Ishikawa (cell line): ENCODE measurements around the gene GRID2.

Experiments used
- EP300 ChIP-seq: IDR thresholded peaks from 2 replicates; pipeline ENCODE4 v1.6.1; 2012; ENCODE audit warnings: borderline replicate concordance
- RAD21 ChIP-seq: IDR thresholded peaks from 2 replicates; pipeline ENCODE4 v1.6.1; 2012; ENCODE audit warnings: low read depth
- TAF1 ChIP-seq: IDR thresholded peaks from 2 replicates; pipeline ENCODE4 v1.6.1; 2012; ENCODE audit warnings: low read depth, mild to moderate bottlenecking
- TF ChIP-seq, protein P1 (sequence below): IDR thresholded peaks from 2 replicates; pipeline ENCODE4 v1.6.1; 2012

DNA sequence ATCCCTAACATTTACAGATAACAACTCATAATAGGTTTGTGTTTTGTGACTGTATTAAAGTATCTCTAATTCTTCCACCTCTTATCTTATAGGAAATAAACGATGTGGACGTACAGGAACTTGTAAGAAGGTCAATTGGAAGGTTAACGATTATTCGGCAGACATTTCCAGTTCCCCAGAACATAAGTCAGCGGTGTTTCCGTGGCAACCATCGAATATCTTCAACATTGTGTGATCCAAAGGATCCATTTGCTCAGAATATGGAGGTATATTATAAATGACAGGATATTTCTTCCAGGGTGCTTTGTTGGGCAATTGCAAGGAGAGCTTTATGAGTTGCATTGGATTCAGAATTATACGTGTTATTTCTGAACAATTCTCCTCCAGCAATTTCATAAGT, 912.9 kb downstream of the GRID2 start:
- no peak for TF ChIP-seq RAD21
- TF ChIP-seq, protein P1, sequence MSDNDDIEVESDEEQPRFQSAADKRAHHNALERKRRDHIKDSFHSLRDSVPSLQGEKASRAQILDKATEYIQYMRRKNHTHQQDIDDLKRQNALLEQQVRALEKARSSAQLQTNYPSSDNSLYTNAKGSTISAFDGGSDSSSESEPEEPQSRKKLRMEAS: no peak
- no peak for TF ChIP-seq TAF1
- no peak for TF ChIP-seq EP300
